ENCODE data around the gene PLEKHJ1. TPM values are rescaled to one million over a fixed set of nuclear protein-coding genes. Genes with fewer than 3 reads are reported as not detected.

PLEKHJ1 gene
- total RNA-seq, 4 donors from 2014 or later: 41.9 to 69.8 (median 55.3) TPM

- Histone ChIP-seq H3K9me3 (no peaks in the 10 kb centered on the region), H3K4me3 (no peak overlapping the region), H3K27ac (replicated peaks in 1 of 4) (peak overlapping the region; percentile 82 to 90 (median 87)), H3K36me3 (peaks cover 11 to 63% (median 47%) of the 10 kb centered on the region in 4 donors), H3K4me1 (peaks cover 57 to 85% (median 63%) of the 10 kb centered on the region in 4 donors), H3K27me3 (no peaks in the 10 kb centered on the region)
- TF ChIP-seq POLR2A (IDR thresholded peaks at IDR 0.05; ENCODE audit: low read depth) (no peak), POLR2AphosphoS5 (IDR thresholded peaks at IDR 0.05) (no peak), CTCF (IDR thresholded peaks at IDR 0.05) (no peak), EP300 (IDR thresholded peaks at IDR 0.05) (no peak)
- intact Hi-C loops (cut with DNase I): no loop called here
- DNase-seq (ENCODE audit: extremely low spot score): no peak
- WGBS: 76% methylated on average over 13 of the region's 13 CpGs
These were observed 49.0 kb downstream of the PLEKHJ1 start for GRCh38 chr19:2187159-2187558.

- 30% methylated on average over 22 of the region's 28 CpGs for WGBS
- H3K4me1 ChIP-seq: peaks cover 65 to 94% (median 72%) of the 10 kb centered on the region in 4 donors
- TF ChIP-seq CTCF (IDR thresholded peaks at IDR 0.05) (peak in 1 of 3 experiments; percentile 7), EP300 (IDR thresholded peaks at IDR 0.05) (no peak), POLR2AphosphoS5 (IDR thresholded peaks at IDR 0.05) (peak; percentile 62 to 88), POLR2A (IDR thresholded peaks at IDR 0.05; ENCODE audit: low read depth) (no peak)
- peak; percentile 95 for DNase-seq (ENCODE audit: extremely low spot score)
- no peaks in the 10 kb centered on the region for H3K27me3 ChIP-seq
- peak overlapping the region; percentile 17 to 39 (median 25) for H3K4me3 ChIP-seq
- peak overlapping the region; percentile 82 to 90 (median 87) for H3K27ac ChIP-seq (replicated peaks in 1 of 4)
- H3K36me3 ChIP-seq: peaks cover 2 to 63% (median 43%) of the 10 kb centered on the region in 4 donors
- intact Hi-C loops (cut with DNase I): no loop called here
- H3K9me3 ChIP-seq: no peaks in the 10 kb centered on the region
These were observed 49.9 kb downstream of the PLEKHJ1 start for GRCh38 chr19:2186071-2186846.

- H3K27me3 ChIP-seq: no peaks in the 10 kb centered on the region
- H3K36me3 ChIP-seq: peaks cover 0 to 63% (median 44%) of the 10 kb centered on the region in 4 donors
- no peaks in the 10 kb centered on the region for H3K9me3 ChIP-seq
- intact Hi-C loops (cut with DNase I): no loop called here
- TF ChIP-seq EP300 (IDR thresholded peaks at IDR 0.05): no peak
- TF ChIP-seq CTCF (IDR thresholded peaks at IDR 0.05): no peak
- TF ChIP-seq POLR2AphosphoS5 (IDR thresholded peaks at IDR 0.05): peak in 1 of 2 donors; percentile 73
- H3K27ac ChIP-seq (replicated peaks in 1 of 4): peak overlapping the region; percentile 82 to 90 (median 87)
- peak overlapping the region; percentile 9 to 39 (median 25) for H3K4me3 ChIP-seq
- WGBS: 20% methylated on average over 11 of the region's 11 CpGs
- DNase-seq (ENCODE audit: extremely low spot score): no peak
- peaks cover 67 to 100% (median 76%) of the 10 kb centered on the region in 4 donors for H3K4me1 ChIP-seq
These were observed 50.4 kb downstream of the PLEKHJ1 start for GRCh38 chr19:2185734-2186070.

GRCh38 chr19:2184422-2184975 is 51.6 kb downstream of the PLEKHJ1 start:
- TF ChIP-seq POLR2AphosphoS5 (IDR thresholded peaks at IDR 0.05): no peak
- 89% methylated on average over 17 of the region's 22 CpGs for WGBS
- H3K4me3 ChIP-seq: no peak overlapping the region
- peak overlapping the region in 3 of 4 donors; percentile 82 to 90 (median 89) for H3K27ac ChIP-seq (replicated peaks in 1 of 4)
- no peaks in the 10 kb centered on the region for H3K9me3 ChIP-seq
- no peak for DNase-seq (ENCODE audit: extremely low spot score)
- H3K27me3 ChIP-seq: no peaks in the 10 kb centered on the region
- peaks cover 60 to 90% (median 71%) of the 10 kb centered on the region in 4 donors for H3K4me1 ChIP-seq
- intact Hi-C loops (cut with DNase I): no loop called here
- H3K36me3 ChIP-seq: peaks cover 0 to 53% (median 35%) of the 10 kb centered on the region in 4 donors

Small RNA genes within 50 kb of the gene (small RNA-seq; reads per million reads assigned to genes)
- gene MIR1227: 0 to 0.56 (median 0.25) reads per million in 3 donors

Other genes with a start within 250 kb of the PLEKHJ1 start
- gene BTBD2, start 220.6 kb downstream of the PLEKHJ1 start, total RNA-seq: 100 to 1,000 TPM in 1 of 4 donors, 10 to 100 TPM in 3; 52.8 to 137 (median 77.1) TPM
- 100 to 1,000 TPM; 113 to 267 (median 193) TPM for gene MKNK2, start 185.1 kb downstream of the PLEKHJ1 start, total RNA-seq
- 10 to 100 TPM; 43.6 to 85.2 (median 56.3) TPM for gene MOB3A, start 140.0 kb downstream of the PLEKHJ1 start, total RNA-seq
- gene IZUMO4, start 139.4 kb downstream of the PLEKHJ1 start, total RNA-seq: 1 to 10 TPM; 1.9 to 6.0 (median 3.9) TPM
- 100 to 1,000 TPM in 2 of 4 donors, 10 to 100 TPM in 2; 76.0 to 156 (median 93.7) TPM for gene AP3D1, start 84.8 kb downstream of the PLEKHJ1 start, total RNA-seq
- 10 to 100 TPM; 10.8 to 13.2 (median 12.0) TPM for gene DOT1L, start 72.4 kb downstream of the PLEKHJ1 start, total RNA-seq
- gene SF3A2, start 495 bp upstream of the PLEKHJ1 start, total RNA-seq: 10 to 100 TPM; 29.5 to 56.9 (median 35.3) TPM
- gene AMH, start 13.0 kb upstream of the PLEKHJ1 start, total RNA-seq: 1 to 10 TPM in 3 of 4 donors, under 1 TPM in 1; 0.50 to 3.7 (median 1.3) TPM
- gene JSRP1, start 20.1 kb upstream of the PLEKHJ1 start, total RNA-seq: not detected
- 1 to 10 TPM in 3 of 4 donors, under 1 TPM in 1; 0.78 to 2.3 (median 1.3) TPM for gene PEAK3, start 45.8 kb upstream of the PLEKHJ1 start, total RNA-seq
- not detected for gene LINGO3, start 71.8 kb upstream of the PLEKHJ1 start, total RNA-seq
- gene LSM7, start 92.3 kb upstream of the PLEKHJ1 start, total RNA-seq: 100 to 1,000 TPM in 3 of 4 donors, 10 to 100 TPM in 1; 76.4 to 113 (median 106) TPM
- 10 to 100 TPM; 25.0 to 42.4 (median 29.9) TPM for gene SPPL2B, start 92.4 kb upstream of the PLEKHJ1 start, total RNA-seq
- gene TMPRSS9, start 123.9 kb upstream of the PLEKHJ1 start, total RNA-seq: under 1 TPM in 1 of 4 donors, not detected in 3; 0.17 TPM
- 10 to 100 TPM; 16.2 to 37.7 (median 28.1) TPM for gene TIMM13, start 191.3 kb upstream of the PLEKHJ1 start, total RNA-seq
- 10 to 100 TPM; 13.3 to 30.8 (median 19.3) TPM for gene LMNB2, start 220.6 kb upstream of the PLEKHJ1 start, total RNA-seq
- gene GADD45B, start 239.8 kb upstream of the PLEKHJ1 start, total RNA-seq: 100 to 1,000 TPM in 1 of 4 donors, 10 to 100 TPM in 3; 56.5 to 793 (median 90.5) TPM